Measurements from ENCODE around the gene CCNJL. TPM values are rescaled to one million over a fixed set of nuclear protein-coding genes. Genes with fewer than 3 reads are reported as not detected.
A peak's percentile ranks its signal among the peaks of the same experiment; 100 is the strongest.

Gene CCNJL
- total RNA-seq, 2 experiments from 2014 or later: not detected

DNA sequence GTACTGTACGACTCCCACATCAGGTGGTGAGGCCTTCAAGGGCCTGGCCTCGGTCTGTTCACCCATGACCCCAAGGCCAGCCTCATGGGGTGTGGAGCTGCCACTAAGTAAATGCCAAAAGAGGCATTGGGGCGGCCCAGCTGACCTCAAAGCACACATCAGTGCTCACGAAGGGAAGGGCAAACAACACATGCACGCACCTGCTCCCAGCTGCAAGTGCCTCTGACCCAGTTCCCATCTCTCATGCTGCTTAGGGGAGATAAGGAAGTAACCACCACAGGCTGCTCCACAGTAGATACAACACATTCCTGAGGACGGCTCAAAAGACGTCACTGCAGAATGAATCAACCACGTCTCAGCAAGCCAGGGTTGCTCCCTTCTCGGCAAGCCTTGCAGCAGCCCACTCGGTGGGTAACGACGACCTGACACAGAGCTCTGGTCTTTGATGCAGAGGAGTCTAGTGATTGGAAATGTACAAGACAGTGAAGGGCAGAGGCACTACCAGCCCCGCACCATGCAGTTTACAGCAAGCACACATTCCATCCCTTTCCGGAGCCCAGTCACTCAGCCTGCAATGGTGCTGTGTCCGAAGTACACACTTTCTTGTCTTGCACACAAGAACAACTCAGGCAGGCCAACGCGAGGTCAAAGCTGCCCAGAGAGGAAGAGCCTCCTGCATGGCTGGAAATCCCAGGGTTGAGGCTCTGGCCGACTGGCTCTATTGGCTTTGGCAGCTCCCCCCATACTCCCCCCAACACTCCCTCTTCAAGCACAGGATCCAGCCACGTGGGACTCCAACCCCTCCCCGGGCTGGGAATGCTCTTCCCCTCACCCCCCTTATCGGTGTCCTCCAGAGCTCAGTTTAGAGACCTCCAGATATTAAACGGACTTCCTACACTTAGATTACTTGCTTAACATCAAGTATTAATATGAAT is 51.2 kb downstream of the CCNJL start:
- Histone ChIP-seq H2AFZ (ENCODE audit: low read length) (0 out of 2 replicates have a peak overlapping the region, but pooled peaks have one; percentile 3), H4K20me1 (ENCODE audit: insufficient read depth, low read length) (no peaks in the 10 kb centered on the region), H3K4me2 (ENCODE audit: low read length) (no peak overlapping the region), H3K4me1 (ENCODE audit: insufficient read depth, low read length, poor library complexity, severe bottlenecking) (peaks cover 16% of the 10 kb centered on the region), H3K4me3 (ENCODE audit: low read depth, low read length, poor library complexity, severe bottlenecking) (no peak overlapping the region), H3K9me3 (ENCODE audit: low read length) (no peaks in the 10 kb centered on the region), H3K27ac (ENCODE audit: low read depth, low read length, poor library complexity, severe bottlenecking) (no peak overlapping the region), H3K9me2 (ENCODE audit: insufficient read depth, low read length) (no peaks in the 10 kb centered on the region), H3K36me3 (ENCODE audit: insufficient read depth, low read length) (no peaks in the 10 kb centered on the region), H3K79me2 (ENCODE audit: insufficient read depth, low read depth, low read length) (no peaks in the 10 kb centered on the region)
- ChIA-PET POLR2A (interaction anchor here (0.6 kb wide), 1 partner anchor 439 kb away, joined by 3 read pairs; no protein-coding TSS in a partner anchor), CTCF (ENCODE audit: unreplicated experiment) (interaction anchor here (0.6 kb wide), 1 partner anchor 10 kb away, joined by 4 read pairs; no protein-coding TSS in a partner anchor)
- TF ChIP-seq, protein P1, sequence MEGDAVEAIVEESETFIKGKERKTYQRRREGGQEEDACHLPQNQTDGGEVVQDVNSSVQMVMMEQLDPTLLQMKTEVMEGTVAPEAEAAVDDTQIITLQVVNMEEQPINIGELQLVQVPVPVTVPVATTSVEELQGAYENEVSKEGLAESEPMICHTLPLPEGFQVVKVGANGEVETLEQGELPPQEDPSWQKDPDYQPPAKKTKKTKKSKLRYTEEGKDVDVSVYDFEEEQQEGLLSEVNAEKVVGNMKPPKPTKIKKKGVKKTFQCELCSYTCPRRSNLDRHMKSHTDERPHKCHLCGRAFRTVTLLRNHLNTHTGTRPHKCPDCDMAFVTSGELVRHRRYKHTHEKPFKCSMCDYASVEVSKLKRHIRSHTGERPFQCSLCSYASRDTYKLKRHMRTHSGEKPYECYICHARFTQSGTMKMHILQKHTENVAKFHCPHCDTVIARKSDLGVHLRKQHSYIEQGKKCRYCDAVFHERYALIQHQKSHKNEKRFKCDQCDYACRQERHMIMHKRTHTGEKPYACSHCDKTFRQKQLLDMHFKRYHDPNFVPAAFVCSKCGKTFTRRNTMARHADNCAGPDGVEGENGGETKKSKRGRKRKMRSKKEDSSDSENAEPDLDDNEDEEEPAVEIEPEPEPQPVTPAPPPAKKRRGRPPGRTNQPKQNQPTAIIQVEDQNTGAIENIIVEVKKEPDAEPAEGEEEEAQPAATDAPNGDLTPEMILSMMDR (conservative IDR thresholded peaks at IDR 0.05; ENCODE audit: low read length): no peak
- TF ChIP-seq EZH2phosphoT487 (IDR thresholded peaks at IDR 0.05; ENCODE audit: borderline replicate concordance, low read depth, low read length): no peak
- intact Hi-C loops (cut with micrococcal nuclease; ENCODE audit: unreplicated experiment): no loop called here
- DNase-seq (ENCODE audit: low spot score): peak; percentile 43
- no TSS peak for BruUV-seq (replicated peaks)

DNA sequence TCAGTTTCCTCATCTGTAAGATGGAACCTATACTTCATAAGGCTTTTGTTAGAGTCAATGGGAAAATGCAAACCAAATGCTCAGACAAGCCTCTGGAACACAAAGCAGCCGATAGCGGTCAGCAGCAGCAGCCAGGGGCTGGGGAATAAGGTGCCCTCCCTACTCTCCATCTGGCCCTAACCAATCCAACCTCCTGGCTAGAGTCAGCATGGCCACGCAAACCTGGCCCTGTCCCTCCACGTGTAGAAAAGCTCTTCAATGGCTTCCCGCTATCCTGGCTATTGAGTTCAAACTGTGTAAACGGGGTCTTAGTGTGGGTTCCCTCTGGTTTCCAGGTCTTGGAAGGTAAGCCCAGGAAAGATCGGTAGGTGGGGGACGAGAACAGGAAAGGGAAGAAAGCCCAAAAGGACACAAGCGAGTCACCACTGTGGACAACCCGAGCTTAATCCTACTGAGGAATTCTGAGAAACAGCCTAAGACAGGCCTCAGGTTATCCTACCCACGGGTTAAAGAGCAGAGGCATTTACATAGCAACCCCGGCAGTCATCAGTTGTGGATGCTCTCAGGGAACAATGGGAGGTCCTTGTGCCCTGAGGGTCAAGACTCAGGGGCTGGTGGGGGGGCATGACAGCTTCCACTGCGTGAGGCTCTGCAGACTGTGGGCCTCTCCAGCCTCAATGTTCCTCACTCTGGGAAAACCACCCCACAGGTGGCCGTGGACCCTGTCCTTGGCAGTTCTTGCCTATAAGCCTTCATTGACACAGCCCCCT is 52.2 kb downstream of the CCNJL start:
- TF ChIP-seq, protein P1 (conservative IDR thresholded peaks at IDR 0.05; ENCODE audit: low read length): no peak
- no peak for TF ChIP-seq EZH2phosphoT487 (IDR thresholded peaks at IDR 0.05; ENCODE audit: borderline replicate concordance, low read depth, low read length)
- CTCF ChIA-PET (ENCODE audit: unreplicated experiment): no interaction called here
- POLR2A ChIA-PET: no interaction called here
- no TSS peak for BruUV-seq (replicated peaks)
- Histone ChIP-seq H3K9me2 (ENCODE audit: insufficient read depth, low read length) (no peaks in the 10 kb centered on the region), H3K79me2 (ENCODE audit: insufficient read depth, low read depth, low read length) (no peaks in the 10 kb centered on the region), H3K36me3 (ENCODE audit: insufficient read depth, low read length) (no peaks in the 10 kb centered on the region), H2AFZ (ENCODE audit: low read length) (no peak overlapping the region), H3K27ac (ENCODE audit: low read depth, low read length, poor library complexity, severe bottlenecking) (no peak overlapping the region), H4K20me1 (ENCODE audit: insufficient read depth, low read length) (no peaks in the 10 kb centered on the region), H3K4me2 (ENCODE audit: low read length) (no peak overlapping the region), H3K4me1 (ENCODE audit: insufficient read depth, low read length, poor library complexity, severe bottlenecking) (peaks cover 16% of the 10 kb centered on the region), H3K9me3 (ENCODE audit: low read length) (no peaks in the 10 kb centered on the region), H3K4me3 (ENCODE audit: low read depth, low read length, poor library complexity, severe bottlenecking) (no peak overlapping the region)
- intact Hi-C loops (cut with micrococcal nuclease; ENCODE audit: unreplicated experiment): no loop called here
- DNase-seq (ENCODE audit: low spot score): no peak

All from OCI-LY7 (cell line).